Hematopoietic multipotent progenitor cell treated with erythropoietin and hydrocortisone succinate and interleukin-3 and kit ligand, for 17 days (in vitro differentiated cells): ENCODE measurements around the gene EIF4E1B.
A peak's percentile ranks its signal among the peaks of the same experiment; 100 is the strongest.

Source experiments
- DNase-seq: peaks from one replicate; pipeline ENCODE4 v3.0.0-alpha.2; 2015; ENCODE audit warnings: low spot score

The EIF4E1B gene

GRCh38 chr5:176647030-176647842, 16.8 kb downstream of the EIF4E1B start, which contains the start of gene TSPAN17:
Gene TSPAN17 (plus strand): TSS chr5:176647484. CDS start chr5:176647616, 132 bp downstream.
- DNase-seq: peak; percentile 100

- peak; percentile 77 for DNase-seq
Observed at GRCh38 chr5:176647843-176648473, 17.5 kb downstream of the EIF4E1B start.

GRCh38 chr5:176648474-176649194, 18.2 kb downstream of the EIF4E1B start:
- peak; percentile 68 for DNase-seq

GRCh38 chr5:176650354-176650884, 19.9 kb downstream of the EIF4E1B start:
- peak; percentile 21 for DNase-seq

- no peak for DNase-seq
Observed at GRCh38 chr5:176651472-176651980, 21.1 kb downstream of the EIF4E1B start.

GRCh38 chr5:176652136-176652535, 21.7 kb downstream of the EIF4E1B start:
- DNase-seq: no peak

- DNase-seq: no peak
Observed at GRCh38 chr5:176653401-176654385, 23.2 kb downstream of the EIF4E1B start.

GRCh38 chr5:176654856-176655255, 24.4 kb downstream of the EIF4E1B start:
- no peak for DNase-seq

GRCh38 chr5:176656467-176656990, 26.1 kb downstream of the EIF4E1B start:
- no peak for DNase-seq

GRCh38 chr5:176658007-176658599, 27.6 kb downstream of the EIF4E1B start:
- peak; percentile 63 for DNase-seq

- DNase-seq: no peak
Observed at GRCh38 chr5:176658817-176659511, 28.5 kb downstream of the EIF4E1B start.

- DNase-seq: no peak
Observed at GRCh38 chr5:176659512-176659839, 29.0 kb downstream of the EIF4E1B start.

GRCh38 chr5:176659860-176660461, 29.5 kb downstream of the EIF4E1B start:
- DNase-seq: no peak

- no peak for DNase-seq
Observed at GRCh38 chr5:176660530-176660859, 30.0 kb downstream of the EIF4E1B start.

- peak; percentile 84 for DNase-seq
Observed at GRCh38 chr5:176660860-176661641, 30.6 kb downstream of the EIF4E1B start.

- no peak for DNase-seq
Observed at GRCh38 chr5:176661676-176662075, 31.2 kb downstream of the EIF4E1B start.

GRCh38 chr5:176662371-176663333, 32.2 kb downstream of the EIF4E1B start:
- DNase-seq: no peak

- DNase-seq: no peak
Observed at GRCh38 chr5:176663566-176663965, 33.1 kb downstream of the EIF4E1B start.
